IMR-90 (cell line): ENCODE data around the gene ZC3H7B. TPM values are rescaled to one million over a fixed set of nuclear protein-coding genes. Genes with fewer than 3 reads are reported as not detected.

Source experiments
- ATAC-seq: fragments of 200-7000 bp; cut with Tn5 transposase; 2 replicates; pipeline ENCODE4 v1.9.1; 2020; ENCODE audit warnings: low read depth, mild to moderate bottlenecking, moderate library complexity
- BruUV-seq: library from RNA; stranded (reverse); fragments of 400-500 nt; replicated peaks from 2 replicates; lab custom pipeline; 2021; lab: Mats Ljungman, UMichigan
- CTCF ChIA-PET: fragments of 300-600 bp; formaldehyde crosslinking; extraction: SDS; loops from one replicate; lab custom pipeline; 2021; ENCODE audit warnings: antibody characterized with exemption; lab: Yijun Ruan, JAX
- POLR2A ChIA-PET: fragments of 300-600 bp; sonication (Branson Sonifier 250); formaldehyde crosslinking; loops from one replicate; lab custom pipeline; 2022; ENCODE audit warnings: antibody characterized with exemption; ENCODE audit not compliant: unreplicated experiment; lab: Charles Lee
- DNase-seq: peaks from one replicate; pipeline ENCODE4 v3.0.0; 2013
- H2AFZ ChIP-seq: replicated peaks from 2 replicates; pipeline ENCODE3; 2013; ENCODE audit warnings: low read length, mild to moderate bottlenecking; ENCODE audit not compliant: poor library complexity
- H2AK5ac ChIP-seq: 2 replicates; pipeline ENCODE4 v1.6.1; 2013; ENCODE audit warnings: low read depth, low read length, inconsistent platforms
- H2AK9ac ChIP-seq: replicated peaks from 2 replicates; pipeline ENCODE3; 2013; ENCODE audit warnings: mild to moderate bottlenecking, low read depth, low read length, moderate library complexity; ENCODE audit not compliant: poor library complexity
- H2BK120ac ChIP-seq: 2 replicates; pipeline ENCODE4 v1.6.1; 2013; ENCODE audit warnings: low read depth, low read length, inconsistent platforms
- H2BK15ac ChIP-seq: 3 replicates; pipeline ENCODE4 v1.6.1; 2013; ENCODE audit warnings: low read depth, low read length, inconsistent platforms
- H2BK20ac ChIP-seq: 2 replicates; pipeline ENCODE4 v1.6.1; 2013; ENCODE audit warnings: low read depth, mild to moderate bottlenecking, inconsistent platforms, low read length, moderate library complexity
- H2BK5ac ChIP-seq: 2 replicates; pipeline ENCODE4 v1.6.1; 2013; ENCODE audit warnings: mild to moderate bottlenecking, low read depth, low read length, inconsistent platforms; ENCODE audit not compliant: poor library complexity, severe bottlenecking
- H3K14ac ChIP-seq: replicated peaks from 2 replicates; pipeline ENCODE4 v1.6.1; 2013; ENCODE audit warnings: low read depth, low read length, inconsistent platforms
- H3K18ac ChIP-seq: 2 replicates; pipeline ENCODE4 v1.6.1; 2013; ENCODE audit warnings: low read depth, low read length, control low read depth
- H3K23ac ChIP-seq: 2 replicates; pipeline ENCODE4 v1.6.1; 2013; ENCODE audit warnings: low read depth, low read length, inconsistent platforms
- H3K27ac ChIP-seq: 2 replicates; pipeline ENCODE4 v1.5.1; 2013; ENCODE audit warnings: mild to moderate bottlenecking, control low read depth, low read length; ENCODE audit not compliant: insufficient read depth
- H3K27me3 ChIP-seq: 2 replicates; pipeline ENCODE4 v1.6.1; 2013; ENCODE audit warnings: low read length; ENCODE audit not compliant: control insufficient read depth, insufficient read depth
- H3K36me3 ChIP-seq: 2 replicates; pipeline ENCODE4 v1.6.1; 2013; ENCODE audit warnings: low read length, mixed read lengths; ENCODE audit not compliant: control insufficient read depth, insufficient read depth
- H3K4ac ChIP-seq: 2 replicates; pipeline ENCODE4 v1.6.1; 2013; ENCODE audit warnings: low read depth, low read length, inconsistent platforms
- H3K4me1 ChIP-seq: 2 replicates; pipeline ENCODE4 v1.6.1; 2013; ENCODE audit warnings: low read length, mixed read lengths; ENCODE audit not compliant: control insufficient read depth, insufficient read depth
- H3K4me2 ChIP-seq: 2 replicates; pipeline ENCODE4 v1.6.1; 2013; ENCODE audit warnings: low read depth, mild to moderate bottlenecking, control low read depth, low read length, moderate library complexity
- H3K4me3 ChIP-seq: 2 replicates; pipeline ENCODE4 v1.5.1; 2013; ENCODE audit warnings: low read depth, mild to moderate bottlenecking, control low read depth, low read length, moderate library complexity; ENCODE audit not compliant: insufficient read depth
- H3K56ac ChIP-seq: 2 replicates; pipeline ENCODE4 v1.6.1; 2013; ENCODE audit warnings: low read length, inconsistent platforms; ENCODE audit not compliant: insufficient read depth; ENCODE audit errors: extremely low read depth
- H3K79me1 ChIP-seq, 2 experiments: 2 replicates each; pipeline ENCODE4 v1.6.1; 2013; ENCODE audit warnings: low read length in 2 of 2, inconsistent platforms in 1 of 2, low read depth in 1 of 2
- H3K9ac ChIP-seq: 2 replicates; pipeline ENCODE4 v1.6.1; 2013; ENCODE audit warnings: low read depth, low read length, control low read depth
- H3K9me1 ChIP-seq: 2 replicates; pipeline ENCODE4 v1.6.1; 2013; ENCODE audit warnings: low read length, inconsistent platforms; ENCODE audit not compliant: insufficient read depth
- H3K9me3 ChIP-seq: 2 replicates; pipeline ENCODE4 v1.6.1; 2013; ENCODE audit warnings: low read length; ENCODE audit not compliant: control insufficient read depth, insufficient read depth
- H4K20me1 ChIP-seq: 2 replicates; pipeline ENCODE4 v1.6.1; 2013; ENCODE audit warnings: low read length, inconsistent platforms; ENCODE audit not compliant: insufficient read depth
- H4K5ac ChIP-seq: 2 replicates; pipeline ENCODE4 v1.6.1; 2013; ENCODE audit warnings: mild to moderate bottlenecking, low read depth, low read length, control low read depth
- H4K8ac ChIP-seq, 2 experiments: 2 replicates each; pipeline ENCODE4 v1.6.1; 2013; ENCODE audit warnings: low read depth in 2 of 2, low read length in 2 of 2, control low read depth in 1 of 2, inconsistent platforms in 1 of 2
- H4K91ac ChIP-seq: 2 replicates; pipeline ENCODE4 v1.6.1; 2013; ENCODE audit warnings: low read depth, low read length, inconsistent platforms; ENCODE audit not compliant: insufficient read depth
- CEBPB ChIP-seq: IDR thresholded peaks from 2 replicates; pipeline ENCODE4 v1.6.1; 2012; ENCODE audit warnings: low read depth, low read length, improper control_type of control experiment
- CHD1 ChIP-seq: IDR thresholded peaks from 2 replicates; pipeline ENCODE4 v1.6.1; 2012; ENCODE audit warnings: low read depth, low read length, improper control_type of control experiment
- FOS ChIP-seq: fragments of 150-350 bp; IDR thresholded peaks from 2 replicates; pipeline ENCODE4 v1.6.1; 2016; ENCODE audit warnings: low read depth, low read length
- MAFK ChIP-seq: IDR thresholded peaks from 2 replicates; pipeline ENCODE4 v1.6.1; 2012; ENCODE audit warnings: low read depth, low read length, improper control_type of control experiment
- MAZ ChIP-seq: IDR thresholded peaks from 2 replicates; pipeline ENCODE4 v1.6.1; 2012; ENCODE audit warnings: low read depth, mild to moderate bottlenecking, low read length, improper control_type of control experiment, moderate library complexity, borderline replicate concordance
- NFE2L2 ChIP-seq: fragments of 150-350 bp; IDR thresholded peaks from 2 replicates; pipeline ENCODE4 v1.6.1; 2016; ENCODE audit warnings: low read depth, mild to moderate bottlenecking, low read length
- RAD21 ChIP-seq: IDR thresholded peaks from 2 replicates; pipeline ENCODE4 v1.6.1; 2012; ENCODE audit warnings: low read length, improper control_type of control experiment
- RCOR1 ChIP-seq: IDR thresholded peaks from 2 replicates; pipeline ENCODE4 v1.6.1; 2012; ENCODE audit warnings: mild to moderate bottlenecking, low read length, improper control_type of control experiment; ENCODE audit not compliant: insufficient replicate concordance
- USF2 ChIP-seq: fragments of 150-350 bp; IDR thresholded peaks from 2 replicates; pipeline ENCODE4 v1.6.1; 2017; ENCODE audit warnings: mild to moderate bottlenecking, antibody characterized with exemption, low read length, low read depth
- WGBS, 2 experiments: methylation state at CpG; one replicate each; pipeline versions ENCODE4 v1.1.5 to v1.1.7; 2013; ENCODE audit warnings: missing lambda C conversion rate in 2 of 2; ENCODE audit not compliant: insufficient read length in 1 of 2; ENCODE audit errors: extremely low coverage in 2 of 2; 5-methylcytosine and 5-hydroxymethylcytosine counted together
- dilution Hi-C: fragments of 300-500 bp; cut with HindIII; formaldehyde crosslinking; loops from one replicate; pipeline ENCODE4 v1.14.3; 2018; ENCODE audit warnings: low sequenced_read_pairs; ENCODE audit not compliant: unreplicated experiment
- in situ Hi-C: fragments of 300-500 bp; cut with MboI; formaldehyde crosslinking; loops from 3 replicates; pipeline ENCODE4 v1.14.3; 2019; ENCODE audit warnings: low sequenced_read_pairs, inconsistent platforms, mixed read lengths
- intact Hi-C: fragments of 100-400 bp; cut with micrococcal nuclease; formaldehyde crosslinking; loops from 2 replicates; pipeline ENCODE4 v1.10.0; 2022
- polyA plus RNA-seq, 3 experiments: library from polyadenylated mRNA; depleted of rRNA; stranded (reverse); fragments of >200 nt; gene quantifications; 2 replicates each; pipeline ENCODE4 v1.2.3, GENCODE V29; 2012; ENCODE audit warnings: low replicate concordance in 1 of 3
- total RNA-seq: library from RNA; depleted of rRNA; stranded (reverse); fragments of >200 nt; gene quantifications from 2 replicates; pipeline ENCODE4 v1.2.3, GENCODE V29; 2012

Gene ZC3H7B
- total and polyA plus RNA-seq, 2 of the 4 experiments (the other 2 are of a cell fraction): 37.6 to 72.3 TPM

- H2AFZ ChIP-seq: no peak overlapping the region
- DNase-seq: no peak
- POLR2A ChIA-PET: no interaction called here
- H4K91ac ChIP-seq: peak overlapping the region; percentile 89
- peak overlapping the region; percentile 94 for H2BK5ac ChIP-seq
- H3K4ac ChIP-seq: peak overlapping the region; percentile 87
- H3K14ac ChIP-seq: 0 out of 2 replicates have a peak overlapping the region, but pooled peaks have one; percentile 79
- H2AK9ac ChIP-seq: peak overlapping the region; percentile 43
- H3K9ac ChIP-seq: peak overlapping the region; percentile 81; the same call in 1 of the 2 replicates
- peak overlapping the region; percentile 92 for H3K56ac ChIP-seq
- peak overlapping the region; percentile 9 to 83; a peak in 3 of 4 replicates for H4K8ac ChIP-seq
- peak overlapping the region; percentile 44; the same call in 1 of the 2 replicates for H3K18ac ChIP-seq
- in situ Hi-C loops: no loop called here
- dilution Hi-C loops: no loop called here
- intact Hi-C loops: no loop called here
- no peak for TF ChIP-seq MAFK
- TF ChIP-seq NFE2L2: no peak
- TF ChIP-seq USF2: no peak
- TF ChIP-seq CHD1: no peak
- TF ChIP-seq RAD21: no peak
- TF ChIP-seq MAZ: no peak
- TF ChIP-seq CEBPB: no peak
- TF ChIP-seq RCOR1: no peak
- no peak for TF ChIP-seq FOS
- BruUV-seq: TSS peak; percentile 37
- H3K36me3 ChIP-seq: peaks cover 37% of the 10 kb centered on the region
- H3K9me1 ChIP-seq: peaks cover 20% of the 10 kb centered on the region
- peaks cover 31 to 67% of the 10 kb centered on the region in 2 experiments for H3K79me1 ChIP-seq
- H3K23ac ChIP-seq: peak overlapping the region; percentile 75; the same call in 1 of the 2 replicates
- peaks cover 22% of the 10 kb centered on the region; the same call in 1 of the 2 replicates for H4K20me1 ChIP-seq
- WGBS, 2 experiments: 100% methylated on average over 2 of the region's 10 CpGs; no CpG with 5 or more reads in 1 of the 2 experiments
- ATAC-seq: no peak
- CTCF ChIA-PET: interaction anchor here (1.0 kb wide), 1 partner anchor 14 kb away, joined by 3 read pairs; no protein-coding TSS in a partner anchor
- H3K9me3 ChIP-seq: no peaks in the 10 kb centered on the region
- H2AK5ac ChIP-seq: peak overlapping the region; percentile 91
- no peak overlapping the region; the same call in 2 of the 3 replicates for H2BK15ac ChIP-seq
- H2BK20ac ChIP-seq: peak overlapping the region; percentile 45; the same call in 1 of the 2 replicates
- peak overlapping the region; percentile 81 for H3K27ac ChIP-seq
- H3K4me1 ChIP-seq: peaks cover 15% of the 10 kb centered on the region
- no peak overlapping the region for H3K4me3 ChIP-seq
- H2BK120ac ChIP-seq: peak overlapping the region; percentile 77
- H4K5ac ChIP-seq: no peak overlapping the region
- peak overlapping the region; percentile 29 for H3K4me2 ChIP-seq
- H3K27me3 ChIP-seq: no peaks in the 10 kb centered on the region
Measured at GRCh38 chr22:41284465-41284864, 16.9 kb upstream of the ZC3H7B start.
